ENCODE measurements around the gene SPIN2A. TPM values are rescaled to one million over a fixed set of nuclear protein-coding genes. Genes with fewer than 3 reads are reported as not detected.
"Not testable (repeated sequence)": the region's sequence is repeated elsewhere in the genome, so short reads cannot be mapped to it uniquely, and the experiment has no call there.

Gene SPIN2A
- polyA plus RNA-seq, 4 donors: 3.9 to 5.2 (median 4.3) TPM

DNA sequence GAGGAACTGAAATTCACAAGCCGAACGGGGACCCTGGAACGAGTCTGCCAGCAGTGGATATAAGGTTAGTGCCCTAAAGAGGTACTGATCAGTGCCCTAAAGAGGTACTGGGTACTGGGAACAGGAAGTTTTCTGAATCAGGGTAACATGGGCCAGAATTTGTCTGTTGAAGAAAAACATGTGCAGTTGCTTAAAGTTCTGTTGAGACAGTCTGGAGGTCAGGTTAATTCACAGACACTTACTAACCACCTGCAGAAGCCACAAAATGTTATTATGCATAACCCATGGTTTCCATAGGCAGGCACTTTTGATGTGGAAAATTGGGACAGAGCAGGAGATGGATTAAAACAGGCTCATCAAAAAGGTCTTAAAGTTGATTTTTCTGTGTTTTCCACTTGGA lies 33.7 kb downstream of the SPIN2A start:
- no peak for DNase-seq (ENCODE audit: low read depth in 4 of 4, low spot score in 2 of 4)

DNA sequence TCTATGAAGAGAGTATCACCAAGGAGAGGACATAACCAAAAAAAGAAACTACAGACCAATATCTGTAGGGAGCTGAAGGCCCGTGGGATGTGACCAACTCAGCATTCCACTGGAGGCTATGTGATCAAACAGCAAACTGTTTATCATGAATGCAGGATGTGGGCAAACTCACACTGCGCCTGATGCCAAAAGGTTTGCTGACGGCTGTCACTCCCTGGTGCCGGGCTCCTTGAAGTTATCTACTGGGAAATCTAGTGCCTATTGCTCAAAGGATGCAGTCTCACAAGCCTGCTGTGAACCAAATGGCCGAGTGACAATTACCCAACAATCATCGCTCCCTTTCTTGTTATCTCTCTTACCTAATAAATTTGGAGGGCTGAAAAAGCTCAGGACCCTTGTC lies 34.3 kb downstream of the SPIN2A start:
- DNase-seq (ENCODE audit: low read depth in 4 of 4, low spot score in 2 of 4): not testable (repeated sequence)

Other genes starting within 250 kb of the SPIN2A start
- 10 to 100 TPM; 18.3 to 26.4 (median 22.5) TPM for gene SPIN3, start 141.9 kb downstream of the SPIN2A start, polyA plus RNA-seq (ENCODE audit: insufficient read length in 4 of 4)
- gene SPIN2B, start 15.8 kb downstream of the SPIN2A start, polyA plus RNA-seq (ENCODE audit: insufficient read length in 4 of 4): 10 to 100 TPM; 18.2 to 23.8 (median 21.6) TPM
- 10 to 100 TPM; 11.7 to 14.4 (median 12.7) TPM for gene FAAH2, start 149.3 kb upstream of the SPIN2A start, polyA plus RNA-seq (ENCODE audit: insufficient read length in 4 of 4)